ENCODE data around the gene COX4I2. TPM values are rescaled to one million over a fixed set of nuclear protein-coding genes. Genes with fewer than 3 reads are reported as not detected.

The COX4I2 gene
- total and polyA plus RNA-seq, 2 of the 4 experiments (the other 2 are of a cell fraction): not detected

GRCh38 chr20:31640259-31640658, 2.5 kb downstream of the COX4I2 start:
- Histone ChIP-seq H4K5ac (ENCODE audit: low read depth, low read length) (no peak overlapping the region), H2AK9ac (replicated peaks; ENCODE audit: low read depth, low read length, poor library complexity) (no peak overlapping the region), H3K27ac (ENCODE audit: insufficient read depth, low read length) (no peak overlapping the region), H3K9me1 (ENCODE audit: insufficient read depth, low read length) (no peaks in the 10 kb centered on the region), H4K20me1 (ENCODE audit: insufficient read depth, low read length) (no peaks in the 10 kb centered on the region), H2BK20ac (ENCODE audit: low read depth, low read length) (no peak overlapping the region), H2AFZ (replicated peaks; ENCODE audit: low read length, poor library complexity) (no peak overlapping the region), H4K8ac (ENCODE audit: low read depth in 2 of 2, low read length in 2 of 2) (no peak overlapping the region), H4K91ac (ENCODE audit: insufficient read depth, low read depth, low read length) (no peak overlapping the region), H3K18ac (ENCODE audit: low read depth, low read length) (no peak overlapping the region), H3K4me3 (ENCODE audit: insufficient read depth, low read depth, low read length) (no peak overlapping the region), H2BK15ac (ENCODE audit: low read depth, low read length) (no peak overlapping the region), H3K79me1 (ENCODE audit: low read depth in 1 of 2, low read length in 2 of 2) (no peaks in the 10 kb centered on the region), H3K14ac (replicated peaks; ENCODE audit: low read depth, low read length) (no peak overlapping the region), H3K9me3 (ENCODE audit: control insufficient read depth, insufficient read depth, low read length) (no peaks in the 10 kb centered on the region), H3K36me3 (ENCODE audit: control insufficient read depth, insufficient read depth, low read length) (no peaks in the 10 kb centered on the region), H3K23ac (ENCODE audit: low read depth, low read length) (no peak overlapping the region), H3K27me3 (ENCODE audit: control insufficient read depth, insufficient read depth, low read length) (peaks cover 23% of the 10 kb centered on the region), H3K4me1 (ENCODE audit: control insufficient read depth, insufficient read depth, low read length) (no peaks in the 10 kb centered on the region; the same call in 1 of the 2 replicates), H3K4me2 (ENCODE audit: low read depth, low read length) (no peak overlapping the region), H3K56ac (ENCODE audit: extremely low read depth, insufficient read depth, low read length) (no peak overlapping the region), H2BK120ac (ENCODE audit: low read depth, low read length) (no peak overlapping the region), H3K4ac (ENCODE audit: low read depth, low read length) (no peak overlapping the region), H2BK5ac (ENCODE audit: low read depth, low read length, poor library complexity, severe bottlenecking) (no peak overlapping the region), H2AK5ac (ENCODE audit: low read depth, low read length) (no peak overlapping the region), H3K9ac (ENCODE audit: low read depth, low read length) (no peak overlapping the region)
- ATAC-seq (ENCODE audit: low read depth) (no peak), DNase-seq (no peak)
- POLR2A ChIA-PET (ENCODE audit: unreplicated experiment): no interaction called here
- no CpG with 5 or more reads among the region's 3 CpGs for WGBS, 2 experiments (ENCODE audit: extremely low coverage in 2 of 2, insufficient read length in 1 of 2)
- CTCF ChIA-PET: no interaction called here
- in situ Hi-C loops (cut with MboI; ENCODE audit: low sequenced_read_pairs): no loop called here
- dilution Hi-C loops (cut with HindIII; ENCODE audit: low sequenced_read_pairs, unreplicated experiment): no loop called here
- BruUV-seq (replicated peaks): no TSS peak
- TF ChIP-seq MXI1 (IDR thresholded peaks at IDR 0.05; ENCODE audit: borderline replicate concordance, low read depth, low read length): no peak
- no peak for TF ChIP-seq CEBPB (IDR thresholded peaks at IDR 0.05; ENCODE audit: low read depth, low read length)
- TF ChIP-seq BHLHE40 (IDR thresholded peaks at IDR 0.05; ENCODE audit: low read depth, low read length): no peak
- TF ChIP-seq USF2 (IDR thresholded peaks at IDR 0.05; ENCODE audit: low read depth, low read length): no peak
- no peak for TF ChIP-seq SMC3 (IDR thresholded peaks at IDR 0.05; ENCODE audit: low read depth, low read length)
- intact Hi-C loops (cut with micrococcal nuclease): no loop called here
